22Rv1 (cell line): Measurements from ENCODE around the gene SMOC2.

Experiments
- ZFX ChIP-seq: fragments of 450-650 bp; IDR thresholded peaks from 2 replicates; pipeline ENCODE4 v1.6.1; 2017; ENCODE audit warnings: antibody characterized with exemption, borderline replicate concordance
- TF ChIP-seq, protein P1 (sequence below): fragments of 450-650 bp; IDR thresholded peaks from 2 replicates; pipeline ENCODE4 v1.5.1; 2017; ENCODE audit warnings: mild to moderate bottlenecking

DNA sequence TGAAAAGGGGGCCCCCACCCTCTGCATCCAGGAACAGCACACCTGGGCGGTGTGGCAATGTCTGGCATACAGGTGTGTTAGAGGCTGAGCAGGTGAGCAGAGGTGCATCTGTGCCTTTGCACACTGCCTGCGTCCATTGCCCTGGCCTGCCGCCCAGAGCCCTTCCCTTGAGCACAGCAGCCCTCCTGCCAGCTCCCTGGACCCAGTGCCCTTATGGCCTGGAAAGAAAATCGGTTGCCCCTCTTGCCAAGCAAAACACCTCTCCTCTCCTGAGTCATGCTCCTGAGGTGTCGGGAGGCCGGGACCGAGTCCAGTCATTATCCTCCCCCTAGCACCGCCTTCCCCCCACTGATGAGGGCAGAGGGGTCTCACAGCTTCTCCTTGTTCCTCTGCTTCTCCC is 259.9 kb downstream of the SMOC2 start:
- TF ChIP-seq, protein P1, sequence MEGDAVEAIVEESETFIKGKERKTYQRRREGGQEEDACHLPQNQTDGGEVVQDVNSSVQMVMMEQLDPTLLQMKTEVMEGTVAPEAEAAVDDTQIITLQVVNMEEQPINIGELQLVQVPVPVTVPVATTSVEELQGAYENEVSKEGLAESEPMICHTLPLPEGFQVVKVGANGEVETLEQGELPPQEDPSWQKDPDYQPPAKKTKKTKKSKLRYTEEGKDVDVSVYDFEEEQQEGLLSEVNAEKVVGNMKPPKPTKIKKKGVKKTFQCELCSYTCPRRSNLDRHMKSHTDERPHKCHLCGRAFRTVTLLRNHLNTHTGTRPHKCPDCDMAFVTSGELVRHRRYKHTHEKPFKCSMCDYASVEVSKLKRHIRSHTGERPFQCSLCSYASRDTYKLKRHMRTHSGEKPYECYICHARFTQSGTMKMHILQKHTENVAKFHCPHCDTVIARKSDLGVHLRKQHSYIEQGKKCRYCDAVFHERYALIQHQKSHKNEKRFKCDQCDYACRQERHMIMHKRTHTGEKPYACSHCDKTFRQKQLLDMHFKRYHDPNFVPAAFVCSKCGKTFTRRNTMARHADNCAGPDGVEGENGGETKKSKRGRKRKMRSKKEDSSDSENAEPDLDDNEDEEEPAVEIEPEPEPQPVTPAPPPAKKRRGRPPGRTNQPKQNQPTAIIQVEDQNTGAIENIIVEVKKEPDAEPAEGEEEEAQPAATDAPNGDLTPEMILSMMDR: no peak
- no peak for TF ChIP-seq ZFX
